ENCODE data around the gene RASD2. TPM values are rescaled to one million over a fixed set of nuclear protein-coding genes. Genes with fewer than 3 reads are reported as not detected.
"Not testable (repeated sequence)": the region's sequence is repeated elsewhere in the genome, so short reads cannot be mapped to it uniquely, and the experiment has no call there.

The RASD2 gene
- total RNA-seq, 1 donor from 2014 or later, result 0.24 TPM

DNA sequence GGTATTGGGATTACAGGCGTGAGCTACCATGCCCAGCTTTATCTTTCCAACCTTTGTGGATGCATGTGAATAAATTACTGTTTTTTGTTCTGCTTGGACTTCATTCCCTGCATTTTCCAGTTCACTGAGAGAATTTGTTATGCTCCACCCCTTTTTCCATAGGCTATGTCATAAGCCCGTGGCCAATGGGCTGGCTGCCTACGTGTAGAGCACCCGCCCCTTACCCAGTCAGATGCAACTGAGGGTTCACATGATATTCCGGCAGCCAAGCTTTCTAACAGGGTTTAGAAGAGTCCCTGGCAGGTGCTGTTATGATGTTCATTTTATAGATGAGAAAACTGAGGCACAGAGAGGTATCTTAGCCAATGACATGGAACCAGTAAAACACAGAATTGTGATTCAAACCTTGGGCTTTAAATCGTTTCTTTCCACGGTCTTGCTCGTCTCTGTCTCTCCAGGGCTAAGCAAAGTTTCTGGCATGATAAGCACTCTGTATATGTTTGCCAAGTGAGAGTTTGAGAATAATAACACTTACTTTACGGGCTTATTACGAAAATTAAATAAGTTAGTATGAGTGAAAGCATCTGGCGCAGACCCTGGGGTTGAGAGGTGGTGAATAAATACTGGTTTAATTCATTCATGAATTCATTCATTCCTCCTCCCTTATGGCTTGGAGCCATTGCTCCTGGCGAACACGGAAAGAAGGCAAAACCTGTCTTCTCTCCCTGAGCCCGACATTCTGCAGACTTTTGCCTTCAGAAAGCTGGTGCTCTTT is 42.4 kb upstream of the RASD2 start:
- Mint-ChIP-seq H3K27me3 (peaks cover 36% of the 10 kb centered on the region), H3K9me3 (no peaks in the 10 kb centered on the region), H3K4me3 (no peak overlapping the region), H3K4me1 (ENCODE audit: unreplicated experiment) (no peaks in the 10 kb centered on the region), H3K36me3 (no peaks in the 10 kb centered on the region), H3K27ac (no peak overlapping the region)
- DNase-seq (ENCODE audit: extremely low spot score, unreplicated experiment), result no peak
- TF ChIP-seq CTCF (conservative IDR thresholded peaks at IDR 0.05), result no peak

DNA sequence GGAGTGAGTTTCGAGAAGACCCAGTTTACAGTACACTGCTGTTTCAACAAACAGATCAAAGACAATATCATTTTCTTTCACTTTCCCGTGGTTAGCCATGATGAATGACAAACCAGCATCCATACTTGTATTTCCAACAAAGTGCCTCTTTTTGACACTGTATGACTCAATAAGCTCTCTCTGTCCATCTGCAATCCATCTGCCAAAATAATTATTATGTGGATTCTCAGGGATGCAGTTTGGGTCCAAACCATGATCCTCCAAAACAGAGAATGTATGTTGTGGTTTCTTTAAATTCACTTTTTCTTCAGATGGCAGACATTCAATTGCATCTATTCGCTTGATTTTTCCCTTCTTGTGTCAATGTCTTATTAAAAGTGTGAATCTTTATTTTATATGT is 37.8 kb upstream of the RASD2 start:
- no peak for DNase-seq (ENCODE audit: extremely low spot score, unreplicated experiment)
- H3K27ac Mint-ChIP-seq, result no peak overlapping the region
- peaks cover 6% of the 10 kb centered on the region for H3K4me1 Mint-ChIP-seq (ENCODE audit: unreplicated experiment)
- no peaks in the 10 kb centered on the region for H3K36me3 Mint-ChIP-seq
- no peak overlapping the region for H3K4me3 Mint-ChIP-seq
- peaks cover 18% of the 10 kb centered on the region for H3K27me3 Mint-ChIP-seq
- H3K9me3 Mint-ChIP-seq, result no peaks in the 10 kb centered on the region
- no peak for TF ChIP-seq CTCF (conservative IDR thresholded peaks at IDR 0.05)

DNA sequence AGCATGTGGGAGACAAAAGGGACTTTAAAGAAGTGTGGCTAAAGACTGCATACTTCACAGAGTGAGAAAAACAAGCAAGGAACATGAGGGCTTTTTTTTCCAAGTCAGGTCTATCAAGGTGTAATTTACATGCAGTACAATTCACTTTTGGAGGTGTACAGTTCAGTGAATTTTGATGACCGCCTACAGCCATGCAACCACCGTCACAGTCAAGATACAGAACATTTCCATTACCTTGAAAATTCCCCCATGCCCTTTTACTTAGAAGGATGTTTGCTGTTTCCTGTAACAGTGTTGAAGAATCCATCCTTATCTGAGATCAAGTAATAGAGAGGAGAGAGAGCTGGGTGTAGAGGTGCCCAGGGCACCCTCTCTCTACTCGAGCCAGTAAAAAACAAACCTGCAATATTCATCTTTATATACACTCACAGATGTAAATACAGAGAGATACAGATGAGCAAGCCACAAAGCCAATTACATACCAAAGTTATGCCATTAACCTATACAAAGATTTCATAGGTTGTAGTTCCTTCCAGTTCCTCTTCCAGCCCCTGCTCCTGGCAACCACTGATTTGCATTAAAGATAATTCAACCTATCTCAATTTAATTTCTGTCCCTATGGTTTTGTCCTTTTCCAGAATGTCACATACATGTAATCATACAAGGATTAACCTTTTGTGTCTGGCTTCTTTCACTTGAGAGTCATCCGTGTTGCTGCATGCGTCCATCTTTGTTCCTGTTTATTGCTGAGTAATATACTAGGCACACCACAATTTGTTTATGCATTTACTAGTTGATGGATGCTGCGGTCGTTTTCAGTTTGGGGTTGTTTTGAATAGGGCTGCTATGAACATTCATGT is 35.0 kb upstream of the RASD2 start:
- H3K27ac Mint-ChIP-seq, result no peak overlapping the region
- no peaks in the 10 kb centered on the region for H3K9me3 Mint-ChIP-seq
- H3K4me3 Mint-ChIP-seq, result no peak overlapping the region
- H3K27me3 Mint-ChIP-seq, result peaks cover 4% of the 10 kb centered on the region
- no peak for DNase-seq (ENCODE audit: extremely low spot score, unreplicated experiment)
- peaks cover 14% of the 10 kb centered on the region for H3K4me1 Mint-ChIP-seq (ENCODE audit: unreplicated experiment)
- TF ChIP-seq CTCF (conservative IDR thresholded peaks at IDR 0.05), result no peak
- H3K36me3 Mint-ChIP-seq, result no peaks in the 10 kb centered on the region

GRCh38 chr22:35506259-35506570 is 34.4 kb upstream of the RASD2 start:
- Mint-ChIP-seq H3K27ac (no peak overlapping the region), H3K4me3 (no peak overlapping the region), H3K36me3 (no peaks in the 10 kb centered on the region), H3K4me1 (ENCODE audit: unreplicated experiment) (peaks cover 19% of the 10 kb centered on the region), H3K27me3 (peaks cover 4% of the 10 kb centered on the region), H3K9me3 (no peaks in the 10 kb centered on the region)
- no peak for DNase-seq (ENCODE audit: extremely low spot score, unreplicated experiment)
- TF ChIP-seq CTCF (conservative IDR thresholded peaks at IDR 0.05), result no peak

- peaks cover 20% of the 10 kb centered on the region for H3K4me1 Mint-ChIP-seq (ENCODE audit: unreplicated experiment)
- H3K27ac Mint-ChIP-seq; H3K9me3 Mint-ChIP-seq; H3K27me3 Mint-ChIP-seq; H3K4me3 Mint-ChIP-seq; DNase-seq (ENCODE audit: extremely low spot score, unreplicated experiment); H3K36me3 Mint-ChIP-seq: not testable (repeated sequence)
Observed at GRCh38 chr22:35507851-35508250, 32.8 kb upstream of the RASD2 start.

DNA sequence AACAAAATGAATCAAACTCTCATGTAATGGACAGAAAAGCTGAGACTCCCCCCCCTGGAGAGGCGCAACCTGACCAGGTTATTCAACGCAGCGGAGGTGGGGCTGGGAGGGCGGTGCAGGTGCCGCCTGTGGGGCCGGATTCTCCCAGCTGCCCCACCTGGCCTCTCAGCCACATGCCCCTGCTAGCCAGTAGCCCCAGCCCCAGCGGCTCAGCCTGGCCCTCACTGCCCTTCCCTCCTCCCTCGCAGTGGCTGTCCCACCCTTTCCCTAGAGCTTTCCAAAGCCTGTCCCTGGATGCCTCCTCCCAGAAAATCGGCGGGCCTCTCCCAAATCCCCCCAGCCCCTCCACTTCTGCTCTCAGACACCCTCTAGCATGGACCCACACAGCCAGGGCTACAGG is 31.2 kb upstream of the RASD2 start:
- no peak for DNase-seq (ENCODE audit: extremely low spot score, unreplicated experiment)
- no peaks in the 10 kb centered on the region for H3K36me3 Mint-ChIP-seq
- no peaks in the 10 kb centered on the region for H3K9me3 Mint-ChIP-seq
- H3K27me3 Mint-ChIP-seq, result peaks cover 12% of the 10 kb centered on the region
- H3K4me3 Mint-ChIP-seq, result no peak overlapping the region
- TF ChIP-seq CTCF (conservative IDR thresholded peaks at IDR 0.05), result no peak
- no peak overlapping the region for H3K27ac Mint-ChIP-seq
- H3K4me1 Mint-ChIP-seq (ENCODE audit: unreplicated experiment), result peaks cover 20% of the 10 kb centered on the region

Data from type B pancreatic cell (in vitro differentiated cells).